ENCODE data around the gene ADH7. TPM values are rescaled to one million over a fixed set of nuclear protein-coding genes. Genes with fewer than 3 reads are reported as not detected.

ADH7 gene
- total RNA-seq, 1 donor from 2014 or later: not detected

- Mint-ChIP-seq H3K4me1 (peaks cover 6% of the 10 kb centered on the region), H3K27me3 (ENCODE audit: low read depth) (no peaks in the 10 kb centered on the region), H3K9me3 (peaks cover 14% of the 10 kb centered on the region), H3K36me3 (no peaks in the 10 kb centered on the region), H3K4me3 (no peak overlapping the region), H3K27ac (peak overlapping the region; percentile 52)
- no peak for DNase-seq (ENCODE audit: low spot score in 2 of 2, unreplicated experiment in 2 of 2)
- TF ChIP-seq CTCF (IDR thresholded peaks at IDR 0.05; ENCODE audit: unreplicated experiment): no peak
Observed at GRCh38 chr4:99383833-99384392, 51.2 kb downstream of the ADH7 start.

GRCh38 chr4:99383399-99383798 is 51.7 kb downstream of the ADH7 start:
- no peak for TF ChIP-seq CTCF (IDR thresholded peaks at IDR 0.05; ENCODE audit: unreplicated experiment)
- Mint-ChIP-seq H3K9me3 (peaks cover 9% of the 10 kb centered on the region), H3K36me3 (no peaks in the 10 kb centered on the region), H3K27me3 (ENCODE audit: low read depth) (no peaks in the 10 kb centered on the region), H3K4me1 (peaks cover 6% of the 10 kb centered on the region), H3K27ac (peak overlapping the region; percentile 52), H3K4me3 (no peak overlapping the region)
- no peak for DNase-seq (ENCODE audit: low spot score in 2 of 2, unreplicated experiment in 2 of 2)

GRCh38 chr4:99382745-99383360 is 52.3 kb downstream of the ADH7 start:
- TF ChIP-seq CTCF (IDR thresholded peaks at IDR 0.05; ENCODE audit: unreplicated experiment): no peak
- peak overlapping the region; percentile 3 for H3K27ac Mint-ChIP-seq
- H3K4me3 Mint-ChIP-seq: no peak overlapping the region
- no peak for DNase-seq (ENCODE audit: low spot score in 2 of 2, unreplicated experiment in 2 of 2)
- H3K9me3 Mint-ChIP-seq: peaks cover 6% of the 10 kb centered on the region
- no peaks in the 10 kb centered on the region for H3K27me3 Mint-ChIP-seq (ENCODE audit: low read depth)
- no peaks in the 10 kb centered on the region for H3K36me3 Mint-ChIP-seq
- H3K4me1 Mint-ChIP-seq: peaks cover 6% of the 10 kb centered on the region

- Mint-ChIP-seq H3K27ac (peak overlapping the region; percentile 35), H3K9me3 (peaks cover 6% of the 10 kb centered on the region), H3K4me3 (no peak overlapping the region), H3K27me3 (ENCODE audit: low read depth) (no peaks in the 10 kb centered on the region), H3K4me1 (peaks cover 6% of the 10 kb centered on the region), H3K36me3 (no peaks in the 10 kb centered on the region)
- DNase-seq (ENCODE audit: low spot score in 2 of 2, unreplicated experiment in 2 of 2): no peak
- no peak for TF ChIP-seq CTCF (IDR thresholded peaks at IDR 0.05; ENCODE audit: unreplicated experiment)
Observed at GRCh38 chr4:99381588-99382175, 53.5 kb downstream of the ADH7 start.

- Mint-ChIP-seq H3K9me3 (peaks cover 23% of the 10 kb centered on the region), H3K36me3 (peaks cover 2% of the 10 kb centered on the region), H3K27ac (no peak overlapping the region), H3K4me3 (no peak overlapping the region), H3K4me1 (peaks cover 6% of the 10 kb centered on the region), H3K27me3 (ENCODE audit: low read depth) (no peaks in the 10 kb centered on the region)
- no peak for DNase-seq (ENCODE audit: low spot score in 2 of 2, unreplicated experiment in 2 of 2)
- no peak for TF ChIP-seq CTCF (IDR thresholded peaks at IDR 0.05; ENCODE audit: unreplicated experiment)
Observed at GRCh38 chr4:99379571-99379970, 55.6 kb downstream of the ADH7 start.
